NCI-H526 treated with DMSO at 0.1 percent for 48 hours (cell line): ENCODE results near the gene LZTS2.

Experiments
- DNase-seq: peaks from one replicate; lab custom pipeline; 2025; lab: John Stamatoyannopoulos, UW

Gene LZTS2

DNA sequence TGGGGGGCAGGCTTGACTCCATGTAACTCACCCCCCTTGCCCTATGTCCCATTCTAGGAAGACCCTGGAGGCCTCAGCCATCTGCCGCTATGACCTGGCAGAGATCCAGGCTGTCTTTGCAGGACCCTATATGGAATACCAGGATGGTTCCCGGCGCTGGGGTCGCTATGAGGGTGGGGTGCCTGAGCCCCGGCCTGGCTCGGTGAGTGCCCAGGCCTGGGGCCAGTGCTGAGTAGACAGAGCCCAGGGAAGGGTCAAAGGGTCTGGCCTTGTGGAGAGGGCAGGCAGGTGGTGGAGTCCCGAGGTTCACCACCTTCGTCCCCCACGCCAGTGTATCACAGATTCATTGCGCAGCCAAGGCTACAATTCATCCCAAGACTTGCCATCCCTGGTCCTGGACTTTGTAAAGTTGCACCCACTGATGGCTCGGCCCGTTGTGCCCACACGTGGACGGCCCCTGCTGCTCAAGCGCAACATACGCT, 19.8 kb upstream of the LZTS2 start:
- DNase-seq: no peak

- DNase-seq: no peak
Observed at GRCh38 chr10:100980311-100980710, 19.3 kb upstream of the LZTS2 start.

DNA sequence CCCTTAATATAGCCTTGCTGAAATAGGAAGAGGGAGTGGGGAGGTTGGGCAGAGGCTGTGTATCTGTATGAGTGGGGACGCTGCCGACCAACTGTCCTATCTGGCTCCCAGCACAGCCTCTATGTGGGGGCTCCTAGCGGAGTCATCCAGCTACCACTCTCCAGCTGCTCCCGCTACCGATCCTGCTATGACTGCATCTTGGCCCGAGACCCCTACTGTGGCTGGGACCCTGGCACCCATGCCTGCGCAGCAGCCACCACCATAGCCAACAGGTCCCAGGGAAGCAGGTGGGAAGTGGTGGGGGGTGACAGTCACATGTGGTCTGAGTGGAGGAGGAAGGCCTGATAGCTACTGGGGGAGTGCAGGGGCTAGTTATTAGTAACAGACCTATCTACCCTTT, 18.9 kb upstream of the LZTS2 start:
- DNase-seq: no peak

GRCh38 chr10:100981178-100981772, 18.3 kb upstream of the LZTS2 start:
- no peak for DNase-seq

- no peak for DNase-seq
Observed at GRCh38 chr10:100982916-100983830, 16.4 kb upstream of the LZTS2 start.

GRCh38 chr10:100983868-100984671, 15.5 kb upstream of the LZTS2 start:
- no peak for DNase-seq

DNA sequence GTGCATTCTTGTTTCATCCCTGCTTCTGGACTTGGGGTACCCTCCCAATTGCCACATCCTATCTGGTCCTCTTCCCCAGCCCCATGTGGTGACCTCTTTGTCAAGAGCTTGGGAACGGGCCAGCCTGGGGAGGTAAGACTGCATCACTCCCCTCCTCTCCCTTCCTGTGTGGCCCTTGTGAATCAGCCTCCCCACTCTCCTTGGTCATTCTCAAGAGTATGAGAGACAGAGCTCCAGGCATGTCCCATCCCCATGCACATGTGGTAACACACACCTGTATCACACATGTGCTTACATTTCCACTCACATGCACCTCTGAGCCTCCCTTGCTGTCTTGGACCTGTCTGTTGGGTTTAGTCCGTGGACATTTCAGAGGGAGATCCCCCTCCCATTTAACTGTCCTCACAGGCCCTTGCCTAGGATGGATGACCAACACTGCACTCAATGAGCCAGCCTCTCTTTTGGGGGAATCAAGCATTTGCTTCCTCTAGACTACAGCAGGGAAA, 14.9 kb upstream of the LZTS2 start:
- no peak for DNase-seq

GRCh38 chr10:100985336-100985735, 14.3 kb upstream of the LZTS2 start:
- DNase-seq: no peak

GRCh38 chr10:100986623-100986951, 13.0 kb upstream of the LZTS2 start:
- no peak for DNase-seq

GRCh38 chr10:100986952-100987684, 12.5 kb upstream of the LZTS2 start, which contains the start of the genes MRPL43 and TWNK:
Gene MRPL43, minus strand, starts transcription at chr10:100987497. Its CDS starts 54 bp downstream, at chr10:100987443.
Gene TWNK, plus strand, starts transcription at chr10:100987543. Its CDS starts 668 bp downstream, at chr10:100988211.
- peak; percentile 18 for DNase-seq

DNA sequence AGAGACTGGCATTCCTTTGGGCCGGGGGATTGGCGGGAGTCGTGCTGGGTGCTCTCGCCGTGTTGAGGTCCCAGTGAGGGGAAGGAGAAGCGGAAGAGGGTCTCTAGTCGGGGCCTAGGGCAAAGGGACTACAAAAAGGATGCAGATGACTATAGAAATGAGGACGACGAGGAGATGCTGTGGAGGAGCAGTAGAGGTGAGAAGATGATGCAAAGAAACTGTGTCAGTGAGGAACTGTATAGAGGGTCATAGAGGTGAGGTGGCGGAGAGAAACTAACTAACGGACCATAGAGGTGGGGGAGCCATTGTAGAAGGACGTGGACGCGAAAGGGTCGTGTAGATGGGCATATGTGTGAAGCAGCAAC, 11.9 kb upstream of the LZTS2 start:
- DNase-seq: no peak

- no peak for DNase-seq
Observed at GRCh38 chr10:100988166-100988565, 11.4 kb upstream of the LZTS2 start.

GRCh38 chr10:100989088-100989487, 10.5 kb upstream of the LZTS2 start:
- DNase-seq: no peak

GRCh38 chr10:100993986-100994708, 5.5 kb upstream of the LZTS2 start:
- no peak for DNase-seq

- DNase-seq: no peak
Observed at GRCh38 chr10:100995181-100995580, 4.4 kb upstream of the LZTS2 start.

DNA sequence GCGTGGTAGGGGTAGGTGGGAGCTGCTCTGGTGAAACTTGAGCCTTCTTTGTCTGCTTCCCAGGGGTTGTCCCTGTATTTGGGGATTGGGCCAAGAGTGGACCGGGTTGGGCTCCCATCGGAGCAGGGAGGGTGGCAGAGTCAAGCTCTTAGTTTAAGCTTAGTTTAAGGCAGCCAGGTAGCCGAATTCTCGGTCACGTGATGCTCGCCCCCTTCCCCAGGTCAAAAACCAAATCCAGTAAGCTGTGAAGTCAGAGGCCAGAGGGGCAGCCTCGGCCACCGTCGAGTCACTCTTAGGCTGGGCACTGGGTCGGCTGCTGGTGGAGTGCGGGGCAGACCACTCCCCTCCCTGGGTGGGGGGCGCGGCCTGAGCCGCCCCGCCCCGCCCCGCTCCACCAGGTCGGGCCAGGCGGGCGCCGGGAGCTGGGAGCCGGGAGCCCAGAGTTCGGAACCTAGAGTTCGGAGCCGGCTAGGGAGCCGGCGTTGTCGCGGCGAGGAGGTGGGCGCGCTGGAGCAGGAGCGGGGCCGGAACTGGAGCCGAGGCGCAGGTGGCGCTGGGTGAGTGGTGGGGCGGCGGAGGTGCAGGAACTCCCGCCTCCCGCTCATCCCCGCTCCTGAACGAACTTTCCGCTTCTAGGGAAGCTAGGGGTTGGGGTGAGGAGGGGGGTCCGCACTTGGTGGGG, 2.8 kb upstream of the LZTS2 start:
- DNase-seq: peak; percentile 8

GRCh38 chr10:100997360-100998182, 2.0 kb upstream of the LZTS2 start:
- DNase-seq: peak; percentile 44

- peak; percentile 61 for DNase-seq
Observed at GRCh38 chr10:100998183-100998990, 1.2 kb upstream of the LZTS2 start.
